Left lung (tissue), 10 donors: ENCODE results near the gene MIS18A. TPM values are rescaled to one million over a fixed set of nuclear protein-coding genes. Genes with fewer than 3 reads are reported as not detected.

Experiments
- ATAC-seq: fragments of 200-7000 bp; cut with Tn5 transposase; one replicate; pipeline ENCODE4 v1.9.1; 2020; ENCODE audit warnings: moderate library complexity
- DNase-seq, 4 donors: peaks; one replicate each; pipeline ENCODE4 v3.0.0-alpha.2; 2013 to 2020
- H3K27ac ChIP-seq, 2 donors: fragments of 200-600 bp; sonication (generic) in 1 of 2; one replicate each; pipeline versions ENCODE4 v1.5.0 to v1.8.0; 2020 to 2021
- H3K27me3 ChIP-seq, 2 donors: fragments of 200-600 bp; sonication (generic) in 1 of 2; one replicate each; pipeline versions ENCODE4 v1.5.0 to v1.8.0; 2020 to 2021
- H3K36me3 ChIP-seq, 2 donors: fragments of 200-600 bp; sonication (generic) in 1 of 2; one replicate each; pipeline versions ENCODE4 v1.5.0 to v1.8.0; 2020 to 2021
- H3K4me1 ChIP-seq, 2 donors: fragments of 200-600 bp; one replicate each; pipeline ENCODE4 v1.8.0; 2021
- H3K4me3 ChIP-seq, 2 donors: fragments of 200-600 bp; sonication (generic) in 1 of 2; one replicate each; pipeline versions ENCODE4 v1.5.0 to v1.8.0; 2020 to 2021; ENCODE audit warnings: mild to moderate bottlenecking in 1 of 2
- H3K9me3 ChIP-seq, 2 donors: fragments of 200-600 bp; sonication (generic) in 1 of 2; one replicate each; pipeline versions ENCODE4 v1.5.0 to v1.8.0; 2020 to 2021
- CTCF ChIP-seq, 2 donors: fragments of 200-600 bp; sonication (generic) in 1 of 2; IDR thresholded peaks; one replicate each; pipeline versions ENCODE4 v1.5.0 to v1.8.0; 2021; ENCODE audit warnings: antibody characterized with exemption in 2 of 2
- intact Hi-C, 2 donors: fragments of 100-400 bp; cut with DNase I; formaldehyde crosslinking; loops; one replicate each; pipeline versions ENCODE4 v1.11.2 to v1.14.2; 2022
- polyA plus RNA-seq, 6 donors: library from polyadenylated mRNA; unstranded; fragments of 120-200 nt; gene quantifications; one replicate each; pipeline ENCODE4 v1.2.1, GENCODE V29; 2013; ENCODE audit not compliant: insufficient read length in 6 of 6
- total RNA-seq, 2 donors: library from RNA; stranded (reverse); fragmentation: NEBNext Ultra II Directional; extraction: Animal tissue kit (Norgen Biotek cat#: 25700); gene quantifications; one replicate each; pipeline ENCODE4 v1.2.1, GENCODE V29; 2021
- donor health status: DM: no; HTN: yes; CAD: no.
- donor health status: DM: no; HTN: no; CAD: no.

The MIS18A gene
- total and polyA plus RNA-seq, 8 donors, result 7.0 to 24.0 (median 20.0) TPM

DNA sequence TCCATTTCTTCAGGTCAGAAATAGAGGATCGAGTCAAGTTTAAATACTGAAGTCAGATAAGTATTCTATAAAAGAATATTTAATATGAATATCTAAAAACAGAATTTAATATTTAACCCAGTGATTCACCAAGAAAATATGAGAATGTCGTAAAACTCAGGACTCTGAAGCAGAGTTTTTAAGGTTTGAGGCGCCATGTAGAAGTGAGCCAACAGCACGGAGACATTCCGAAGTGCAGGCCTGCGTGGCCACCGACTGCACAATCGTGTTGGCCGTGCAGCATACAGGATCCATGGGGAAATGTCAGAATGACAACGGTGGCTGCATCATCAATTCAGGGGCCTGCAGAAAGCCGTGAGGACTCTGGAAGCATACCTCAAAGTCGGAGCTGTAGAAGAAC lies 43.3 kb upstream of the MIS18A start:
- Histone ChIP-seq H3K9me3 (no peaks in the 10 kb centered on the region), H3K4me1 (no peaks in the 10 kb centered on the region), H3K4me3 (no peak overlapping the region), H3K27me3 (no peaks in the 10 kb centered on the region), H3K27ac (no peak overlapping the region), H3K36me3 (peaks cover 0 to 99% of the 10 kb centered on the region in 2 donors)
- intact Hi-C loops, result no loop called here
- no peak for TF ChIP-seq CTCF (IDR thresholded peaks at IDR 0.05)
- ATAC-seq (no peak), DNase-seq (no peak)

- no peak for TF ChIP-seq CTCF (IDR thresholded peaks at IDR 0.05)
- Histone ChIP-seq H3K4me3 (no peak overlapping the region), H3K4me1 (no peaks in the 10 kb centered on the region), H3K27ac (no peak overlapping the region), H3K27me3 (no peaks in the 10 kb centered on the region), H3K36me3 (peaks cover 0 to 99% of the 10 kb centered on the region in 2 donors), H3K9me3 (no peaks in the 10 kb centered on the region)
- no peak for ATAC-seq
- DNase-seq, result no peak
- intact Hi-C loops, result no loop called here
Measured at GRCh38 chr21:32321480-32321879, 42.6 kb upstream of the MIS18A start.

GRCh38 chr21:32320726-32321125 lies 41.9 kb upstream of the MIS18A start:
- Histone ChIP-seq H3K9me3 (no peaks in the 10 kb centered on the region), H3K4me1 (no peaks in the 10 kb centered on the region), H3K4me3 (no peak overlapping the region), H3K36me3 (peaks cover 0 to 100% of the 10 kb centered on the region in 2 donors), H3K27me3 (no peaks in the 10 kb centered on the region), H3K27ac (no peak overlapping the region)
- DNase-seq (no peak), ATAC-seq (no peak)
- no peak for TF ChIP-seq CTCF (IDR thresholded peaks at IDR 0.05)
- intact Hi-C loops, result no loop called here

DNA sequence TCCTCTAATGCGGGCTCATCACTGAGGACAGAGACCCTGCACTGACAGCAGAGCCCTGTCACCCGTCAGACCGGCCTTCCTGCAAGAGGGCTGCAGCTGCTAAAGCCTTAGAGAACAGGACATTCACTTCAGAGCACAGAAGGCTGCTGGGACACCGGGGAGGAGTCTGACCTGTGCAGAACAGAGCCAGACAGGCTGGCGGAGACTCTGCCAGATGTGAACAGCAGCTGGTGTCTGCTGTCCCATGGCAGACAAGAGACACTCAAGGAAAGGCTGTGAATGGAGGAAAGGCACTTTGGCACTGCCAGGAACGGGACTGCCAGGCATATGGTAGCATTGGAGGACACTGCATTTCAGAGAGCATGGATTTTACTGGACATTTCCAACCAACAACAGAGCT lies 41.2 kb upstream of the MIS18A start:
- ATAC-seq, result no peak
- H3K27ac ChIP-seq, result no peak overlapping the region
- H3K27me3 ChIP-seq, result no peaks in the 10 kb centered on the region
- H3K4me1 ChIP-seq, result no peaks in the 10 kb centered on the region
- no peak for TF ChIP-seq CTCF (IDR thresholded peaks at IDR 0.05)
- no peak for DNase-seq
- H3K4me3 ChIP-seq, result no peak overlapping the region
- H3K9me3 ChIP-seq, result no peaks in the 10 kb centered on the region
- H3K36me3 ChIP-seq, result peaks cover 0 to 100% of the 10 kb centered on the region in 2 donors
- intact Hi-C loops, result no loop called here

DNA sequence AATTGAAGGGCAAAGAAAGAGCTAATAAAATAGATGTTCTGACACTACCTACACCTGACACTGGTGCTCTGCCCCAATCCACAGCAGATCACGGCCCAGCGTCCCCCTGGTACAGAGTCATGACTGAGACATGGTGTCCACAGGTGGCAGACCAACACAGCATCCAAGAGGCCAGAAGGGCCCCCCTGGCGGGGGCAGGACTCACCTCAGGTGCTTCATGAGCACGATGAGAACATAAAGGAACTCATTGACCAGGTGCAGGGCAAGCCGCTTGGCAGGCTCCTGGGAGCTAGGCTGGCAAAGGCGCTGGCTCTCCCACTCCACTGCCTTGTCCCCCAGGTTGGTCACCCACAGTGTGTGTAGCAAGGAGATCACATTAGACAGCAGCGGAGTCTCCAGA lies 40.2 kb upstream of the MIS18A start:
- DNase-seq, result no peak
- no peak for ATAC-seq
- H3K36me3 ChIP-seq, result peaks cover 0 to 100% of the 10 kb centered on the region in 2 donors
- H3K4me1 ChIP-seq, result no peaks in the 10 kb centered on the region
- intact Hi-C loops, result no loop called here
- H3K4me3 ChIP-seq, result no peak overlapping the region
- H3K27ac ChIP-seq, result no peak overlapping the region
- no peaks in the 10 kb centered on the region for H3K9me3 ChIP-seq
- TF ChIP-seq CTCF (IDR thresholded peaks at IDR 0.05), result no peak
- H3K27me3 ChIP-seq, result no peaks in the 10 kb centered on the region
